ENCODE results near the gene PTMS.

DNA sequence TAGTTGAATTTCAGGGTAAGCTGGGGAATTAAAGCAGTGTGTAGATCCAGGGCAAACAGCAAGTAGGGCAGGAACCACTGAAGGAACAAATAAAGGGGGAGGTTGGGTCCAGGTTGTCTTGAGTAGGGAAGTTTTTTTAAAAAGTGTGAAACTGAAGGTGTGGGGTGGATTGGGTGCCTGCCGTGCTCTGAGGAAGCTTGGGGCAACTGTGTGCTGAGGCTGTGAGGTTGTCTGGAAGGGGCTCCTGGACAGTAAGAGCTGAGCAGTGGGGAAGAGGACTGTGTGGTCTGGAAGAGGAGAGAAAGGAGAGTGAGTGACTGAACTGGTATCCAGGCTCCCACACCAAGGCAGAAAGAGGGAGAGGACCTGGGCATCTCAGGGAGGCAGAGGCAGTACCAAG is 44.6 kb downstream of the PTMS start:
- TF ChIP-seq, protein P1, sequence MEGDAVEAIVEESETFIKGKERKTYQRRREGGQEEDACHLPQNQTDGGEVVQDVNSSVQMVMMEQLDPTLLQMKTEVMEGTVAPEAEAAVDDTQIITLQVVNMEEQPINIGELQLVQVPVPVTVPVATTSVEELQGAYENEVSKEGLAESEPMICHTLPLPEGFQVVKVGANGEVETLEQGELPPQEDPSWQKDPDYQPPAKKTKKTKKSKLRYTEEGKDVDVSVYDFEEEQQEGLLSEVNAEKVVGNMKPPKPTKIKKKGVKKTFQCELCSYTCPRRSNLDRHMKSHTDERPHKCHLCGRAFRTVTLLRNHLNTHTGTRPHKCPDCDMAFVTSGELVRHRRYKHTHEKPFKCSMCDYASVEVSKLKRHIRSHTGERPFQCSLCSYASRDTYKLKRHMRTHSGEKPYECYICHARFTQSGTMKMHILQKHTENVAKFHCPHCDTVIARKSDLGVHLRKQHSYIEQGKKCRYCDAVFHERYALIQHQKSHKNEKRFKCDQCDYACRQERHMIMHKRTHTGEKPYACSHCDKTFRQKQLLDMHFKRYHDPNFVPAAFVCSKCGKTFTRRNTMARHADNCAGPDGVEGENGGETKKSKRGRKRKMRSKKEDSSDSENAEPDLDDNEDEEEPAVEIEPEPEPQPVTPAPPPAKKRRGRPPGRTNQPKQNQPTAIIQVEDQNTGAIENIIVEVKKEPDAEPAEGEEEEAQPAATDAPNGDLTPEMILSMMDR (IDR thresholded peaks at IDR 0.05) = no peak
- TF ChIP-seq EP300 (IDR thresholded peaks at IDR 0.05) = no peak
